ELF-1 (cell line): ENCODE data around the gene AIRE.
"Not testable (repeated sequence)": the region's sequence is repeated elsewhere in the genome, so short reads cannot be mapped to it uniquely, and the experiment has no call there.

Source experiments
- DNase-seq: peaks from one replicate; pipeline ENCODE4 v3.0.0-alpha.2; 2016; ENCODE audit warnings: low read depth, low spot score

The AIRE gene

GRCh38 chr21:44267655-44268142, 18.0 kb upstream of the AIRE start:
- peak; percentile 22 for DNase-seq

GRCh38 chr21:44269090-44269489, 16.6 kb upstream of the AIRE start:
- DNase-seq = no peak

- no peak for DNase-seq
Measured at GRCh38 chr21:44271558-44272283, 14.0 kb upstream of the AIRE start.

GRCh38 chr21:44272284-44272858, 13.3 kb upstream of the AIRE start:
- no peak for DNase-seq

- no peak for DNase-seq
Measured at GRCh38 chr21:44273046-44273445, 12.6 kb upstream of the AIRE start.

- DNase-seq = no peak
Measured at GRCh38 chr21:44275041-44275440, 10.6 kb upstream of the AIRE start.

GRCh38 chr21:44279354-44280260, 6.1 kb upstream of the AIRE start:
- DNase-seq = no peak

- DNase-seq = no peak
Measured at GRCh38 chr21:44281801-44282200, 3.9 kb upstream of the AIRE start.

- no peak for DNase-seq
Measured at GRCh38 chr21:44282370-44282769, 3.3 kb upstream of the AIRE start.

GRCh38 chr21:44283211-44283785, 2.4 kb upstream of the AIRE start:
- DNase-seq = not testable (repeated sequence)

GRCh38 chr21:44283948-44284347, 1.7 kb upstream of the AIRE start:
- DNase-seq = no peak

GRCh38 chr21:44286086-44286715, 525 bp downstream of the AIRE start:
- no peak for DNase-seq

GRCh38 chr21:44286716-44287632, 1.3 kb downstream of the AIRE start:
- no peak for DNase-seq

GRCh38 chr21:44288251-44289110, 2.8 kb downstream of the AIRE start:
- no peak for DNase-seq

GRCh38 chr21:44289381-44290010, 3.8 kb downstream of the AIRE start:
- no peak for DNase-seq

- no peak for DNase-seq
Measured at GRCh38 chr21:44290327-44291077, 4.8 kb downstream of the AIRE start.

- DNase-seq = no peak
Measured at GRCh38 chr21:44291078-44291935, 5.6 kb downstream of the AIRE start.
